NT2/D1 (cell line): ENCODE measurements around the gene POMGNT2.

Experiments
- SUZ12 ChIP-seq: IDR thresholded peaks from 2 replicates; pipeline ENCODE4 v1.6.1; 2011; ENCODE audit not compliant: insufficient read length, insufficient read depth; ENCODE audit errors: extremely low read depth
- YY1 ChIP-seq: IDR thresholded peaks from 2 replicates; pipeline ENCODE4 v1.6.1; 2011; ENCODE audit not compliant: insufficient read length, insufficient read depth

- no peak for TF ChIP-seq SUZ12
- TF ChIP-seq YY1: no peak
Measured at GRCh38 chr3:43074901-43075689, 30.8 kb downstream of the POMGNT2 start.
